K562 (cell line): ENCODE data around the gene IMMP2L. TPM values are rescaled to one million over a fixed set of nuclear protein-coding genes. Genes with fewer than 3 reads are reported as not detected.

Source experiments
- AFF1 ChIP-seq, 2 experiments: fragments of 450-650 bp; IDR thresholded peaks; 2 replicates each; pipeline ENCODE4 v1.6.1; 2018; ENCODE audit warnings: mild to moderate bottlenecking in 2 of 2, low read depth in 1 of 2; ENCODE audit not compliant: partially characterized antibody in 2 of 2
- ARID2 ChIP-seq: fragments of 450-650 bp; IDR thresholded peaks from 2 replicates; pipeline ENCODE4 v1.6.1; 2017; ENCODE audit warnings: antibody characterized with exemption, mild to moderate bottlenecking
- FOXM1 ChIP-seq, 2 experiments: fragments of 450-650 bp in 1 of 2; sonication (generic) in 1 of 2; formaldehyde crosslinking in 1 of 2; IDR thresholded peaks; 2 replicates each; pipeline versions ENCODE4 v1.6.1 to v1.9.0; 2017 to 2022; ENCODE audit warnings: low read depth in 2 of 2, mild to moderate bottlenecking in 2 of 2, missing genetic modification reagents in 1 of 2, moderate library complexity in 1 of 2
- HNRNPL ChIP-seq: fragments of 200-400 bp; formaldehyde crosslinking; IDR thresholded peaks from 2 replicates; pipeline ENCODE4 v1.6.1; 2017; ENCODE audit warnings: low read depth, mild to moderate bottlenecking, low read length
- MCM3 ChIP-seq: fragments of 450-650 bp; IDR thresholded peaks from 2 replicates; pipeline ENCODE4 v1.6.1; 2016
- MLX ChIP-seq, 2 experiments: fragments of 450-650 bp in 1 of 2; sonication (generic) in 1 of 2; formaldehyde crosslinking; conservative IDR thresholded peaks; 2 replicates each; pipeline versions ENCODE4 v1.4.0 to v1.8.1; 2020 to 2022; ENCODE audit warnings: mild to moderate bottlenecking in 1 of 2, missing genetic modification reagents in 1 of 2
- RBM14 ChIP-seq: fragments of 200-400 bp; formaldehyde crosslinking; IDR thresholded peaks from 2 replicates; pipeline ENCODE4 v1.6.1; 2018; ENCODE audit warnings: low read depth, mild to moderate bottlenecking, low read length, moderate library complexity, borderline replicate concordance; ENCODE audit not compliant: insufficient read depth
- ZNF436 ChIP-seq: fragments of 250-450, 450-650 bp; sonication (Bioruptor Pico); formaldehyde crosslinking; IDR thresholded peaks from 2 replicates; pipeline ENCODE4 v1.7.0; 2020; ENCODE audit warnings: mild to moderate bottlenecking
- polyA plus RNA-seq, 8 experiments: library from polyadenylated mRNA; depleted of rRNA in 4 of 8; stranded (reverse) in 5 of 8; unstranded in 3 of 8; fragments of >200 nt; fragmentation: Nextera tagmentation in 2 of 8; fragmentation: Illumina TruSeq in 1 of 8; extraction: Ambion mirVana in 2 of 8; extraction: Trizol in 1 of 8; gene quantifications; 2 replicates each; pipeline versions ENCODE4 v1.2.1 to v1.2.3, GENCODE V29; 2011 to 2014; ENCODE audit warnings: inconsistent platforms in 1 of 8, missing spikeins in 1 of 8
- total RNA-seq, 7 experiments: library from RNA; depleted of rRNA in 6 of 7; stranded (reverse); fragments of >200 nt in 6 of 7; fragmentation: Illumina TruSeq in 2 of 7; extraction: Trizol in 2 of 7; gene quantifications; 2 replicates each; pipeline versions ENCODE4 v1.2.1 to v1.2.3, GENCODE V29; 2011 to 2021; ENCODE audit warnings: low replicate concordance in 1 of 7
- TF ChIP-seq, protein P1 (sequence below): fragments of 250-450 bp; sonication (Bioruptor Pico); IDR thresholded peaks from 2 replicates; pipeline ENCODE4 v1.5.0; 2021
- TF ChIP-seq, protein P2 (sequence below), 2 experiments: fragments of 450-650 bp; formaldehyde crosslinking in 1 of 2; IDR thresholded peaks; 2 replicates each; pipeline versions ENCODE4 v1.4.0 to v1.6.1; 2014 to 2020; ENCODE audit warnings: mild to moderate bottlenecking in 2 of 2, borderline replicate concordance in 1 of 2, low read depth in 1 of 2

Gene IMMP2L
- total and polyA plus RNA-seq, 9 of the 15 experiments (the other 6 are each of a cell fraction or from before 2014, with no cell fraction given), result 29.7 to 116 (median 53.0) TPM

DNA sequence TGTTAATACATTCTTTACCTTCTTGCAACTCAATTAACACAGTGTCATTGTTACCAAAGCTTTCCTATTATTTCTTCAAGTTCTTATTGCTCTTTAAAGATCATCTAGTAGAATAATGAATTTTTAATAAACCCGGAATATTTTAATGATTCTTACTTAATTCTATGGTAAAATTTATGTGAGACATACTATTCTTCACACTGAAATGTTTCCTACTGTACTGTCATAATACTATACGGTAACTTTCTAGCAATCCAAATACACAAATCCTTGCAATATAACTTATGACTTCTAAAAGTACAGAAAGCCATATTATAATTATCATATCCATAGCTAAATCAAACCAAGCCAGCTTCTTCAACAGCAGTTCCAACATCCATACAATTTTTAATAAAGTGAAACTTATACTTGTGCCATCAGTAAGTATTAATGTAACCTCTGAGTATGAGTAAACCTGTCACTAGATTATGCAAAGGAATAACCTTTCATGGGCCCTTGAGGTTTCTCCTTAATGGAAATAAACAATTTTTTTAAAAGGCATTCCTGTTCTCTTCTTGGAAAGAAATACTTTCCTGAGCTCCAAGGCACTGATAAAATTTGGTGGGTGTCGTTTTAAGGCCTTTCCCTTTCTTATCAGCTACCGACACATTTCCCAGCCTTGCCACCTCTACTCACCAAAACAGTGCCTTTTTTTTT lies 87.4 kb downstream of the IMMP2L start (continued):
- no peak for TF ChIP-seq RBM14
- peak; percentile 94 for TF ChIP-seq FOXM1 (IDR thresholded peaks at IDR 0.05; ENCODE audit: low read depth)
- TF ChIP-seq FOXM1 (CRISPR knock-in tag; IDR thresholded peaks at IDR 0.05; ENCODE audit: low read depth), result no peak
- no peak for TF ChIP-seq ZNF436
- TF ChIP-seq MCM3, result no peak
- TF ChIP-seq, protein P1, sequence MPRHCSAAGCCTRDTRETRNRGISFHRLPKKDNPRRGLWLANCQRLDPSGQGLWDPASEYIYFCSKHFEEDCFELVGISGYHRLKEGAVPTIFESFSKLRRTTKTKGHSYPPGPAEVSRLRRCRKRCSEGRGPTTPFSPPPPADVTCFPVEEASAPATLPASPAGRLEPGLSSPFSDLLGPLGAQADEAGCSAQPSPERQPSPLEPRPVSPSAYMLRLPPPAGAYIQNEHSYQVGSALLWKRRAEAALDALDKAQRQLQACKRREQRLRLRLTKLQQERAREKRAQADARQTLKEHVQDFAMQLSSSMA (CRISPR knock-in tag), result no peak
- TF ChIP-seq AFF1 (IDR thresholded peaks at IDR 0.05; ENCODE audit: low read depth in 1 of 2, partially characterized antibody in 2 of 2), result peak; percentile 66 to 96
- no peak for TF ChIP-seq HNRNPL
- no peak for TF ChIP-seq MLX (CRISPR knock-in tag; conservative IDR thresholded peaks at IDR 0.05)
- no peak for TF ChIP-seq ARID2
- TF ChIP-seq, protein P2, sequence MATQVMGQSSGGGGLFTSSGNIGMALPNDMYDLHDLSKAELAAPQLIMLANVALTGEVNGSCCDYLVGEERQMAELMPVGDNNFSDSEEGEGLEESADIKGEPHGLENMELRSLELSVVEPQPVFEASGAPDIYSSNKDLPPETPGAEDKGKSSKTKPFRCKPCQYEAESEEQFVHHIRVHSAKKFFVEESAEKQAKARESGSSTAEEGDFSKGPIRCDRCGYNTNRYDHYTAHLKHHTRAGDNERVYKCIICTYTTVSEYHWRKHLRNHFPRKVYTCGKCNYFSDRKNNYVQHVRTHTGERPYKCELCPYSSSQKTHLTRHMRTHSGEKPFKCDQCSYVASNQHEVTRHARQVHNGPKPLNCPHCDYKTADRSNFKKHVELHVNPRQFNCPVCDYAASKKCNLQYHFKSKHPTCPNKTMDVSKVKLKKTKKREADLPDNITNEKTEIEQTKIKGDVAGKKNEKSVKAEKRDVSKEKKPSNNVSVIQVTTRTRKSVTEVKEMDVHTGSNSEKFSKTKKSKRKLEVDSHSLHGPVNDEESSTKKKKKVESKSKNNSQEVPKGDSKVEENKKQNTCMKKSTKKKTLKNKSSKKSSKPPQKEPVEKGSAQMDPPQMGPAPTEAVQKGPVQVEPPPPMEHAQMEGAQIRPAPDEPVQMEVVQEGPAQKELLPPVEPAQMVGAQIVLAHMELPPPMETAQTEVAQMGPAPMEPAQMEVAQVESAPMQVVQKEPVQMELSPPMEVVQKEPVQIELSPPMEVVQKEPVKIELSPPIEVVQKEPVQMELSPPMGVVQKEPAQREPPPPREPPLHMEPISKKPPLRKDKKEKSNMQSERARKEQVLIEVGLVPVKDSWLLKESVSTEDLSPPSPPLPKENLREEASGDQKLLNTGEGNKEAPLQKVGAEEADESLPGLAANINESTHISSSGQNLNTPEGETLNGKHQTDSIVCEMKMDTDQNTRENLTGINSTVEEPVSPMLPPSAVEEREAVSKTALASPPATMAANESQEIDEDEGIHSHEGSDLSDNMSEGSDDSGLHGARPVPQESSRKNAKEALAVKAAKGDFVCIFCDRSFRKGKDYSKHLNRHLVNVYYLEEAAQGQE (IDR thresholded peaks at IDR 0.05; ENCODE audit: borderline replicate concordance), result peak; percentile 40; the same call in 1 of the 2 replicates
- TF ChIP-seq, protein P2 (CRISPR knock-in tag; IDR thresholded peaks at IDR 0.05; ENCODE audit: low read depth), result no peak
